WTC11 (cell line): ENCODE results near the gene CSH2. TPM values are rescaled to one million over a fixed set of nuclear protein-coding genes. Genes with fewer than 3 reads are reported as not detected.
A peak's percentile ranks its signal among the peaks of the same experiment; 100 is the strongest.

Source experiments
- AR ChIP-seq: fragments of 250-450 bp; sonication (Bioruptor Pico); IDR thresholded peaks from 2 replicates; pipeline ENCODE4 v1.9.0; 2021; ENCODE audit warnings: mild to moderate bottlenecking
- ATF3 ChIP-seq: sonication (generic); formaldehyde crosslinking; conservative IDR thresholded peaks from 2 replicates; pipeline ENCODE4 v1.8.1; 2022; ENCODE audit warnings: mild to moderate bottlenecking, missing genetic modification reagents
- CDX4 ChIP-seq: fragments of 250-450 bp; sonication (Bioruptor Pico); IDR thresholded peaks from 2 replicates; pipeline ENCODE4 v1.9.0; 2021; ENCODE audit warnings: moderate library complexity, mild to moderate bottlenecking, inconsistent platforms, borderline replicate concordance
- CREM ChIP-seq: sonication (generic); formaldehyde crosslinking; IDR thresholded peaks from 2 replicates; pipeline ENCODE4 v1.8.1; 2022; ENCODE audit warnings: mild to moderate bottlenecking, missing genetic modification reagents, moderate library complexity
- E2F1 ChIP-seq: sonication (generic); formaldehyde crosslinking; IDR thresholded peaks from 2 replicates; pipeline ENCODE4 v1.8.0; 2022; ENCODE audit warnings: mild to moderate bottlenecking, missing genetic modification reagents
- E2F4 ChIP-seq: sonication (generic); formaldehyde crosslinking; IDR thresholded peaks from 2 replicates; pipeline ENCODE4 v1.8.1; 2022; ENCODE audit warnings: low read depth, mild to moderate bottlenecking, moderate library complexity, missing genetic modification reagents, borderline replicate concordance
- ELF4 ChIP-seq: sonication (generic); formaldehyde crosslinking; IDR thresholded peaks from 2 replicates; pipeline ENCODE4 v1.8.1; 2022; ENCODE audit warnings: low read depth, mild to moderate bottlenecking, moderate library complexity, missing genetic modification reagents
- EMX1 ChIP-seq: fragments of 250-450 bp; sonication (Bioruptor Pico); IDR thresholded peaks from 2 replicates; pipeline ENCODE4 v1.8.0; 2021; ENCODE audit warnings: mild to moderate bottlenecking
- FOXK1 ChIP-seq: sonication (generic); formaldehyde crosslinking; IDR thresholded peaks from 2 replicates; pipeline ENCODE4 v1.8.0; 2022; ENCODE audit warnings: mild to moderate bottlenecking, moderate library complexity, missing genetic modification reagents
- GABPB1 ChIP-seq: sonication (generic); formaldehyde crosslinking; IDR thresholded peaks from 2 replicates; pipeline ENCODE4 v1.8.1; 2023; ENCODE audit warnings: mild to moderate bottlenecking, missing genetic modification reagents
- JAZF1 ChIP-seq: fragments of 250-450 bp; sonication (Bioruptor Pico); IDR thresholded peaks from 2 replicates; pipeline ENCODE4 v1.9.0; 2021; ENCODE audit warnings: moderate library complexity, mild to moderate bottlenecking, inconsistent platforms
- KAT7 ChIP-seq: sonication (generic); formaldehyde crosslinking; IDR thresholded peaks from 2 replicates; pipeline ENCODE4 v1.8.1; 2023; ENCODE audit warnings: missing genetic modification reagents, mild to moderate bottlenecking, borderline replicate concordance
- MAX ChIP-seq: sonication (generic); formaldehyde crosslinking; IDR thresholded peaks from 2 replicates; pipeline ENCODE4 v1.8.0; 2022; ENCODE audit warnings: mild to moderate bottlenecking, missing genetic modification reagents
- MLX ChIP-seq: sonication (generic); formaldehyde crosslinking; IDR thresholded peaks from 2 replicates; pipeline ENCODE4 v1.8.1; 2023; ENCODE audit warnings: mild to moderate bottlenecking, missing genetic modification reagents, moderate library complexity
- NR2C2 ChIP-seq: sonication (generic); formaldehyde crosslinking; IDR thresholded peaks from 2 replicates; pipeline ENCODE4 v1.8.0; 2022; ENCODE audit warnings: mild to moderate bottlenecking, missing genetic modification reagents
- OVOL2 ChIP-seq: fragments of 250-450 bp; sonication (Bioruptor Pico); IDR thresholded peaks from 2 replicates; pipeline ENCODE4 v1.9.0; 2021; ENCODE audit warnings: mild to moderate bottlenecking, borderline replicate concordance
- PRRX2 ChIP-seq: fragments of 250-450 bp; sonication (Bioruptor Pico); IDR thresholded peaks from 2 replicates; pipeline ENCODE4 v1.8.0; 2021; ENCODE audit warnings: mild to moderate bottlenecking
- RELA ChIP-seq: sonication (generic); formaldehyde crosslinking; IDR thresholded peaks from 2 replicates; pipeline ENCODE4 v1.8.1; 2022; ENCODE audit warnings: missing genetic modification reagents, mild to moderate bottlenecking, borderline replicate concordance
- USF1 ChIP-seq: sonication (generic); formaldehyde crosslinking; IDR thresholded peaks from 2 replicates; pipeline ENCODE4 v1.8.0; 2022; ENCODE audit warnings: mild to moderate bottlenecking, missing genetic modification reagents
- ZNF121 ChIP-seq: sonication (generic); formaldehyde crosslinking; IDR thresholded peaks from 2 replicates; pipeline ENCODE4 v1.8.0; 2023; ENCODE audit warnings: missing genetic modification reagents
- ZNF232 ChIP-seq: sonication (generic); formaldehyde crosslinking; IDR thresholded peaks from 2 replicates; pipeline ENCODE4 v1.8.0; 2022; ENCODE audit warnings: mild to moderate bottlenecking, missing genetic modification reagents
- ZNF281 ChIP-seq: sonication (generic); formaldehyde crosslinking; IDR thresholded peaks from 2 replicates; pipeline ENCODE4 v1.8.0; 2023; ENCODE audit warnings: mild to moderate bottlenecking, missing genetic modification reagents
- ZNF317 ChIP-seq: sonication (generic); formaldehyde crosslinking; IDR thresholded peaks from 2 replicates; pipeline ENCODE4 v1.8.1; 2023; ENCODE audit warnings: low read depth, mild to moderate bottlenecking, moderate library complexity, missing genetic modification reagents, borderline replicate concordance
- ZSCAN18 ChIP-seq: fragments of 250-450 bp; sonication (Bioruptor Pico); IDR thresholded peaks from 2 replicates; pipeline ENCODE4 v2.1.2; 2022; ENCODE audit warnings: mild to moderate bottlenecking, moderate library complexity
- total RNA-seq: library from RNA; stranded (reverse); gene quantifications from 3 replicates; pipeline ENCODE4 v1.2.3, GENCODE V29; 2021

The CSH2 gene
- total RNA-seq, 1 experiment from 2014 or later, result not detected

- TF ChIP-seq ZNF281 (CRISPR knock-in tag) (peak; percentile 71), OVOL2 (CRISPR knock-in tag) (no peak), ZSCAN18 (0 out of 2 replicates have a peak, but pooled peaks have one; percentile 31), ZNF232 (CRISPR knock-in tag) (peak; percentile 90; the same call in 1 of the 2 replicates), ZNF121 (CRISPR knock-in tag) (no peak), MLX (CRISPR knock-in tag) (no peak), PRRX2 (CRISPR knock-in tag) (0 out of 2 replicates have a peak, but pooled peaks have one; percentile 33), ATF3 (CRISPR knock-in tag) (0 out of 2 replicates have a peak, but pooled peaks have one; percentile 54), EMX1 (0 out of 2 replicates have a peak, but pooled peaks have one; percentile 65), GABPB1 (CRISPR knock-in tag) (no peak), E2F1 (CRISPR knock-in tag) (peak; percentile 84; the same call in 1 of the 2 replicates), RELA (CRISPR knock-in tag) (peak; percentile 16; the same call in 1 of the 2 replicates), JAZF1 (CRISPR knock-in tag) (no peak), MAX (CRISPR knock-in tag) (peak; percentile 99), FOXK1 (peak; percentile 90), AR (CRISPR knock-in tag) (no peak), KAT7 (CRISPR knock-in tag) (0 out of 2 replicates have a peak, but pooled peaks have one; percentile 66), NR2C2 (CRISPR knock-in tag) (peak; percentile 48; the same call in 1 of the 2 replicates), ELF4 (CRISPR knock-in tag) (peak; percentile 90), ZNF317 (CRISPR knock-in tag) (0 out of 2 replicates have a peak, but pooled peaks have one; percentile 24), E2F4 (CRISPR knock-in tag) (peak; percentile 93), CREM (CRISPR knock-in tag) (peak; percentile 91), CDX4 (CRISPR knock-in tag) (no peak), USF1 (peak; percentile 94)
Measured at GRCh38 chr17:63848834-63849689, 24.4 kb downstream of the CSH2 start (continued).
